T-helper 1 cell treated with Interleukin-12 subunit alpha and Interleukin-12 subunit beta and Interleukin-4 antibody, amounts not matched to agents 30 ng/mL and 1 ng/mL, for 36 hours (primary cell): Measurements from ENCODE around the gene HSPA1B. TPM values are rescaled to one million over a fixed set of nuclear protein-coding genes. Genes with fewer than 3 reads are reported as not detected.

Experiments
- intact Hi-C: fragments of 100-400 bp; cut with micrococcal nuclease; formaldehyde crosslinking; loops from one replicate; pipeline ENCODE4 v1.15.1; 2024
- total RNA-seq: library from RNA; stranded (reverse); gene quantifications from 2 replicates; pipeline ENCODE4 v1.2.3, GENCODE V29; 2022

HSPA1B gene
- total RNA-seq, 1 donor from 2014 or later, result 82.7 TPM

GRCh38 chr6:31875877-31876276 lies 48.3 kb downstream of the HSPA1B start:
- intact Hi-C loops, result no loop called here

GRCh38 chr6:31876357-31876756 lies 48.8 kb downstream of the HSPA1B start:
- intact Hi-C loops, result no loop called here

GRCh38 chr6:31877125-31877650 lies 49.6 kb downstream of the HSPA1B start:
- intact Hi-C loops, result no loop called here

GRCh38 chr6:31877651-31878161 lies 50.2 kb downstream of the HSPA1B start:
- intact Hi-C loops, result no loop called here

GRCh38 chr6:31878222-31878621 lies 50.7 kb downstream of the HSPA1B start:
- intact Hi-C loops, result no loop called here

GRCh38 chr6:31878726-31879125 lies 51.2 kb downstream of the HSPA1B start, which contains the start of gene SLC44A4:
SLC44A4 (minus strand) TSS chr6:31878997; CDS start chr6:31878980, 17 bp downstream.
- intact Hi-C loops, result no loop called here

- intact Hi-C loops, result no loop called here
These were observed 51.6 kb downstream of the HSPA1B start for GRCh38 chr6:31879143-31879542.

Other genes with a start within 250 kb of the HSPA1B start
- 2,430 and 2,468 TPM in 2 replicates for gene LTB, start 245.3 kb upstream of the HSPA1B start, total RNA-seq
- gene LST1, start 241.5 kb upstream of the HSPA1B start, total RNA-seq, result 149 and 171 TPM in 2 replicates
- 48.5 and 52.7 TPM in 2 replicates for gene NCR3, start 234.7 kb upstream of the HSPA1B start, total RNA-seq
- gene AIF1, start 212.5 kb upstream of the HSPA1B start, total RNA-seq, result 47.7 and 54.0 TPM in 2 replicates
- gene PRRC2A, start 207.0 kb upstream of the HSPA1B start, total RNA-seq, result 230 and 237 TPM in 2 replicates
- 262 and 284 TPM in 2 replicates for gene BAG6, start 175.1 kb upstream of the HSPA1B start, total RNA-seq
- gene APOM, start 171.8 kb upstream of the HSPA1B start, total RNA-seq, result 1.9 and 2.0 TPM in 2 replicates
- gene C6orf47, start 167.0 kb upstream of the HSPA1B start, total RNA-seq, result 24.7 and 25.7 TPM in 2 replicates
- gene GPANK1, start 162.7 kb upstream of the HSPA1B start, total RNA-seq, result 29.3 and 30.0 TPM in 2 replicates
- gene CSNK2B, start 161.7 kb upstream of the HSPA1B start, total RNA-seq, result 219 and 224 TPM in 2 replicates
- gene LY6G5B, start 157.8 kb upstream of the HSPA1B start, total RNA-seq, result 27.5 and 29.1 TPM in 2 replicates
- 6.3 TPM in 2 replicates for gene LY6G5C, start 146.7 kb upstream of the HSPA1B start, total RNA-seq
- gene ABHD16A, start 124.4 kb upstream of the HSPA1B start, total RNA-seq, result 53.6 and 59.7 TPM in 2 replicates
- not detected in 2 replicates for gene LY6G6F, start 120.9 kb upstream of the HSPA1B start, total RNA-seq
- not detected in 2 replicates for gene LY6G6D, start 112.4 kb upstream of the HSPA1B start, total RNA-seq
- 0.41 TPM in 1 of 2 replicates, not detected in the other for gene LY6G6C, start 106.0 kb upstream of the HSPA1B start, total RNA-seq
- gene MPIG6B, start 104.4 kb upstream of the HSPA1B start, total RNA-seq, result not detected in 2 replicates
- 12.2 and 14.4 TPM in 2 replicates for gene DDAH2, start 98.4 kb upstream of the HSPA1B start, total RNA-seq
- gene CLIC1, start 91.2 kb upstream of the HSPA1B start, total RNA-seq, result 517 and 529 TPM in 2 replicates
- 47.8 and 51.5 TPM in 2 replicates for gene MSH5, start 87.7 kb upstream of the HSPA1B start, total RNA-seq
- gene SAPCD1, start 65.1 kb upstream of the HSPA1B start, total RNA-seq, result 12.2 and 12.8 TPM in 2 replicates
- gene VWA7, start 50.4 kb upstream of the HSPA1B start, total RNA-seq, result 6.0 and 6.2 TPM in 2 replicates
- 77.4 and 78.9 TPM in 2 replicates for gene VARS1, start 32.0 kb upstream of the HSPA1B start, total RNA-seq
- gene LSM2, start 20.8 kb upstream of the HSPA1B start, total RNA-seq, result 85.4 and 89.3 TPM in 2 replicates
- gene HSPA1L, start 12.5 kb upstream of the HSPA1B start, total RNA-seq, result 3.7 TPM in 2 replicates
- 155 and 159 TPM in 2 replicates for gene HSPA1A, start 12.2 kb upstream of the HSPA1B start, total RNA-seq
- 33.2 and 33.8 TPM in 2 replicates for gene NEU1, start 35.1 kb downstream of the HSPA1B start, total RNA-seq
- 0.34 TPM in 1 of 2 replicates, not detected in the other for gene SLC44A4, start 51.3 kb downstream of the HSPA1B start, total RNA-seq
- gene EHMT2, start 70.0 kb downstream of the HSPA1B start, total RNA-seq, result 61.0 and 61.6 TPM in 2 replicates
- gene ZBTB12, start 74.3 kb downstream of the HSPA1B start, total RNA-seq, result 2.0 and 2.2 TPM in 2 replicates
- 0.12 and 1.7 TPM in 2 replicates for gene C2, start 100.0 kb downstream of the HSPA1B start, total RNA-seq
- 0.22 and 0.59 TPM in 2 replicates for gene CFB, start 118.4 kb downstream of the HSPA1B start, total RNA-seq
- gene NELFE, start 131.2 kb downstream of the HSPA1B start, total RNA-seq, result 75.3 and 83.4 TPM in 2 replicates
- gene SKIC2, start 131.4 kb downstream of the HSPA1B start, total RNA-seq, result 93.7 and 100 TPM in 2 replicates
- 19.9 and 20.8 TPM in 2 replicates for gene DXO, start 144.4 kb downstream of the HSPA1B start, total RNA-seq
- gene C4A, start 154.3 kb downstream of the HSPA1B start, total RNA-seq, result 4.0 and 4.6 TPM in 2 replicates
- 4.2 and 4.6 TPM in 2 replicates for gene C4B, start 187.1 kb downstream of the HSPA1B start, total RNA-seq
- gene CYP21A2, start 210.7 kb downstream of the HSPA1B start, total RNA-seq, result 1.0 and 1.4 TPM in 2 replicates